Sciatic nerve (tissue), 2 donors: ENCODE data around the gene HSD11B2. TPM values are rescaled to one million over a fixed set of nuclear protein-coding genes. Genes with fewer than 3 reads are reported as not detected.
A peak's percentile ranks its signal among the peaks of the same experiment; 100 is the strongest.

ENCODE experiments used
- ATAC-seq: fragments of 200-7000 bp; cut with Tn5 transposase; one replicate; pipeline ENCODE4 v1.9.1; 2020; ENCODE audit warnings: mild to moderate bottlenecking, moderate library complexity
- DNase-seq: peaks from one replicate; pipeline ENCODE4 v3.0.0-alpha.2; 2020; ENCODE audit warnings: low spot score
- intact Hi-C: fragments of 100-400 bp; cut with DNase I; formaldehyde crosslinking; loops from one replicate; pipeline ENCODE4 v1.14.2; 2022
- total RNA-seq: library from RNA; stranded (reverse); fragmentation: NEBNext Ultra II Directional; extraction: Animal tissue kit (Norgen Biotek cat#: 25700); gene quantifications from one replicate; pipeline ENCODE4 v1.2.1, GENCODE V29; 2021
- donor health status: DM: no; HTN: no; CAD: no.
- donor health status: DM: no; HTN: no; CAD: no.

HSD11B2 gene
- total RNA-seq, 1 donor from 2014 or later, result 0.53 TPM

- DNase-seq (no peak), ATAC-seq (no peak)
- intact Hi-C loops, result loop anchor here (5.0 kb wide), 1 partner anchor 38 kb away; no protein-coding TSS in a partner anchor
These were observed 1.7 kb upstream of the HSD11B2 start for GRCh38 chr16:67429053-67429798.

DNA sequence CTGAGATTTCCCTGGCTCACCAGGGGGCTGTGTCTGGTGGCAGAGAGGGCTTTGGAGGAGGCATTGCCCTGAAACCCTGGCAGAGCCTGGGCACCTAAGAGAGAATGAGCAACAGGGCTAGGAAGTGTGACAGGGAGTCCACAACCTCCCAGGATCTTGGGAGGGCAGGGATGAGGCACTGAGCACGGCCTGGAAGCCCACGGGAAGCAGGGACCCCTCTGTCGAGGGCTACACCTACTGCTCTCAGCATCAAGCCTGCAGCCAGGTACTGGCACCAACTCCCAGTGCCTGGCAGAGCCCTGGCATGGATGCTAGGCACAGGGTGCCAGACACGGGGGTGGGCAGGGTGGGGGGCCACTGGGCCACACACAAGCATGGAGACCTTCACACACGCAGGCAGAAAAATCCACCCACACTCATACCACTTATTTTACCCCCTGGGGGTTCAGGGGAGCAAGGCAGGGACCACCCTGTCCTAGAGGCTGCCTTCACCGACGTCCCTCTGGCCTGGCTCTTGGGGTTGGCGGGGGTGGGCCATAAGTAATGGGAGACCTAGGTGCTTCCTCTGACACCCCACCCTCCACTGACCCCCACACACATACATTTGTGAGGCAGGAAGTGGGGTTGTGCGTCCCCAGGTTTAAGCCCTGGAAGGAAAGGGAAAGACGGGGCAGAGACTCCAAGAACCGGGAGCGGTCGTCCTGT is 970 bp upstream of the HSD11B2 start:
- no peak for DNase-seq
- intact Hi-C loops, result loop anchor here (5.0 kb wide), 1 partner anchor 37 kb away; no protein-coding TSS in a partner anchor
- no peak for ATAC-seq

GRCh38 chr16:67430504-67430976 is 381 bp upstream of the HSD11B2 start:
- intact Hi-C loops, result no loop called here
- ATAC-seq (no peak), DNase-seq (no peak)

- ATAC-seq (no peak), DNase-seq (no peak)
- intact Hi-C loops, result no loop called here
These were observed 1.0 kb downstream of the HSD11B2 start for GRCh38 chr16:67431775-67432505.

DNA sequence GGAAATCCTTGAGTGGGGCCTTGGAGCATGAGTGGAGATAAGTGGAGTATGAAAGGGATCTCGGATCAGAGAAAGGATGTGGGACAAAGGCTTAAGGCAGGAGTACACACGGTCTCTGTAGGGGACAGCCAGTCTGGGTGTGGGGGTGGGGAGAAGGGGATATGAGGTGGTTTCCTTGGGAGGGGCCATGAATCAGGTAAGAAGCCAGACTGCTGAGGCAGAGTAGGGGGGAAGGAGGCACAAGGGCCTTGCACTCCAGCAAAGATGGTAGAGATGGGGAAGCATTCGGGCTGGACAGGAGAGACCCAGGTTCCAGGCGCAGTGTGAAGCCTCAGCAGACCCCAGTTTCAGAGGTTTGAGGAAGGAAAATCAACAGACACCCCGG is 1.6 kb downstream of the HSD11B2 start:
- intact Hi-C loops, result no loop called here
- DNase-seq (no peak), ATAC-seq (no peak)

- ATAC-seq, result no peak
- DNase-seq, result no peak
- intact Hi-C loops, result no loop called here
These were observed 2.3 kb downstream of the HSD11B2 start for GRCh38 chr16:67433131-67433719.

GRCh38 chr16:67435758-67436164 is 4.8 kb downstream of the HSD11B2 start:
- DNase-seq (no peak), ATAC-seq (no peak)
- intact Hi-C loops, result no loop called here

DNA sequence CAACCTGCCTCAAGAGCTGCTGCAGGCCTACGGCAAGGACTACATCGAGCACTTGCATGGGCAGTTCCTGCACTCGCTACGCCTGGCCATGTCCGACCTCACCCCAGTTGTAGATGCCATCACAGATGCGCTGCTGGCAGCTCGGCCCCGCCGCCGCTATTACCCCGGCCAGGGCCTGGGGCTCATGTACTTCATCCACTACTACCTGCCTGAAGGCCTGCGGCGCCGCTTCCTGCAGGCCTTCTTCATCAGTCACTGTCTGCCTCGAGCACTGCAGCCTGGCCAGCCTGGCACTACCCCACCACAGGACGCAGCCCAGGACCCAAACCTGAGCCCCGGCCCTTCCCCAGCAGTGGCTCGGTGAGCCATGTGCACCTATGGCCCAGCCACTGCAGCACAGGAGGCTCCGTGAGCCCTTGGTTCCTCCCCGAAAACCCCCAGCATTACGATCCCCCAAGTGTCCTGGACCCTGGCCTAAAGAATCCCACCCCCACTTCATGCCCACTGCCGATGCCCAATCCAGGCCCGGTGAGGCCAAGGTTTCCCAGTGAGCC is 5.8 kb downstream of the HSD11B2 start:
- ATAC-seq (no peak), DNase-seq (no peak)
- intact Hi-C loops, result no loop called here

- intact Hi-C loops, result no loop called here
- ATAC-seq (no peak), DNase-seq (no peak)
These were observed 6.6 kb downstream of the HSD11B2 start for GRCh38 chr16:67437513-67437912.

- ATAC-seq, result no peak
- intact Hi-C loops, result no loop called here
- DNase-seq, result no peak
These were observed 7.3 kb downstream of the HSD11B2 start for GRCh38 chr16:67438098-67438791.

DNA sequence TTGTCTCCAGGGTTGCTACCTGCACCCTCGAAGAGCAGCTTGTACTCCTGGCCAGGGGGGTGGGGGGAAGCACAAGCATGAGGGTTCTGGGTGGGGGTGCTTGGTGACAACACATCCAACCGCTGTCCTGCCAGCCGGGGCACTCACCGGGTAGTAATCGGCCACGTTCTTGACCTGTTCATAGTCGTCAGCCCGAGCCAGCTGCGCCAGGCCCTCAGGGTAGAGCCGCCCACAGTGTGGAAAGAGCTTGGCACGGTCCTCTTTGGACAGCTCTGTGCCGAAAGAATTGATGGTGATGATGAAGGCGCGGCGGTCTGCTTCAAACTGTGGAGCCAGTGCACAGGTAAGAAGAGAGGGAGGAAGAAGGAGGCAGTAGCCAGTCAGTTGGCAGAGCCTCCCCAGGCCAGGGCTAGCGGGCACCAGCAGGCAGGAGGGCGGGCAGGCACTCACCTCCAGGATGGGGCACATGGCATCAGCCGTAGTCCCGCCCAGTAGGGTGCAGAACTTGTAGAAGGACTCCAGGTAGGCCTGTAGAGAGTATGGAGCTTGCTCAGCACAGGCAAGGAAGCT is 8.0 kb downstream of the HSD11B2 start:
- ATAC-seq (no peak), DNase-seq (no peak)
- intact Hi-C loops, result no loop called here

DNA sequence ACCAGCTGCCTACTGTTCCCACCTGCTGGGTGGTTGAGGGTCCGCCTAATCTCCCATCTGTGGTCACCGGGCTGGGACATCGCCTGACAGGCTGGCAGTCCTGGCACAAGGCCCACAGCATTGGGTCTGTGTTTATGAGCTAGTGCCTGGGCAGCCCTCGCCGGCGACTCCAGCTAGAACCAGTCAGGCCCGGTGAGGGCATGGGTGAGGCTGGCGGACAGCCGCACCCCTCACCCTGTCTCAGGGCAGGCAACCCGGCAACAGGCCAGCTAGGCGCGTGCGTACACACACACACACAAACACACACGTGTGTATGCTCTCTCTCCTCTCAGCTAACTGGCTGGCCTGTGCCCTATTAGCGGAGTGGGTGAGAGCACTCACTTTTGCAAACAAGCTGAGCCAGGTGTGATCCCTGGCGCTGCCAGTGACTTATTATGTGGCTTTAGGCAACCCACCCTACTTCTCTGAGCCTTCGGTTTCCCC is 10.4 kb downstream of the HSD11B2 start:
- intact Hi-C loops, result no loop called here
- DNase-seq (no peak), ATAC-seq (no peak)

DNA sequence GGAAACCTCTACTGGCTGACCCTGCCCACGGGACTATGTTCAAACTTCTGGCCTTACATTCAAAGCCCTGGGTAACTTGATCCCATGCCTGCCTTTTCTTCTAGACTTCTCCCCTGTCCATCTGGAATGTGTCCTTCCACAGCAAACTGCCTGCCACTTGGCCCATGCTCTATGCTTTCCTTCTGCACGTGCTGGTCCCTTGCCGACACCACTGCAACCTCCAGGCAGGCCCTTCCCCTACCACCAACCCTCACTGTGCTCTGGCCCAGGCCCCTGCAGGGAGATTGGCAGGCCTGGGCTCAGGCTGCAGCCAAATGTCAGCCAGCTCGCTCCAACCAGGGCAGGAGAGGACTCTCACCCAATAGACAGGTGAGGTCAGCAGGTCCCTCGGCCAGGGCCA is 11.0 kb downstream of the HSD11B2 start:
- intact Hi-C loops, result no loop called here
- no peak for ATAC-seq
- no peak for DNase-seq

DNA sequence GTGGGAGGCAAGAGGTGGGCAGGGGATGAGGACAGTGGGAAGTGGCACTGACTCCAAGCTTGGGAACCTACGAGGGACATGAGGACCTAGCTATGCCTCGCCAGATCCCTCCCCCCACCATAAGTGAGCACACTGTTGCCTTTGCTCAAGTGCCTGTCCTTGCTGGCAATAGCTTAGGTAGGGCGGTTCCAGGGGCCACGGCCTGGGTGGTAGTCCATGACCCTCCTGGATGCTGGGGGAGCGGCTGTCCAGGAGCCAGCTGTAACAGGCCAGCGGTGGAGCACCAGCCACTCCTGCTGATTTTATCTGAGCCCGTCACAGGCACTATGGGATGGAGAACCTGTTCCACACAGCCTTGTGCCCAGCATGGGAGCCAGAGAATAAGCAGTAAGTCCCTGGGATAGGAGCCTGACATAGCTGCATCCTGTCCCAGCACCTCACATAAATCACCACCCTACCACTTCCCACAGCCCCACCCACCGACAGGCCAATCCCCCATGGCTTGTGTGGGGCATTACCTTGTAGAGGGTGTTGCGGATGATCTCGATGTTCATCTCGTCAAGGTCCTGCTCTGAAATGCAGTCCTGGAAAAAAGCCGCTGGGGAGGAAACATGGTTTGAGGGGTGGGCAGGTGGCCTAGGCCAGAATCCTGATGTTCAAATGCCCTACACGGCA is 11.8 kb downstream of the HSD11B2 start:
- DNase-seq (no peak), ATAC-seq (peak; percentile 23)
- intact Hi-C loops, result no loop called here

DNA sequence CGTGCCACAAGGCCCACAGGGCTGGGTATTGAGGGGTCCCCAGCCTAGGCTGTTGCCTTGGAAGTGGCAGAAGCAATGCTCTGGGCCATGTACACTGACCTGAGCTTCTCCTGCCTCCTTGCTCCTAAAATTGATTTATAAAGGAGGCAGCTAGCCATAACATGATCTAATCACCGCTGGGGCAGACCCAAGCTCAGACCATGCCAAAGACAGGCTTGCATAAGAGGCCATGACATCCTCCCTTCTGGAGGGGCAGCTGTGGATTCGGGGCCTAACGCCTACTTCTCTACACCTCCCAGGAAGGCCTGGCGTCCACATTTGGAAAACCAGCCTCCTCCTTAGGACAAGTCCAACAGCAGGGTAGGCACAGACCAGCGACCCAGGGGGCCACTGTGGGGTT is 12.3 kb downstream of the HSD11B2 start:
- peak; percentile 92 for ATAC-seq

DNA sequence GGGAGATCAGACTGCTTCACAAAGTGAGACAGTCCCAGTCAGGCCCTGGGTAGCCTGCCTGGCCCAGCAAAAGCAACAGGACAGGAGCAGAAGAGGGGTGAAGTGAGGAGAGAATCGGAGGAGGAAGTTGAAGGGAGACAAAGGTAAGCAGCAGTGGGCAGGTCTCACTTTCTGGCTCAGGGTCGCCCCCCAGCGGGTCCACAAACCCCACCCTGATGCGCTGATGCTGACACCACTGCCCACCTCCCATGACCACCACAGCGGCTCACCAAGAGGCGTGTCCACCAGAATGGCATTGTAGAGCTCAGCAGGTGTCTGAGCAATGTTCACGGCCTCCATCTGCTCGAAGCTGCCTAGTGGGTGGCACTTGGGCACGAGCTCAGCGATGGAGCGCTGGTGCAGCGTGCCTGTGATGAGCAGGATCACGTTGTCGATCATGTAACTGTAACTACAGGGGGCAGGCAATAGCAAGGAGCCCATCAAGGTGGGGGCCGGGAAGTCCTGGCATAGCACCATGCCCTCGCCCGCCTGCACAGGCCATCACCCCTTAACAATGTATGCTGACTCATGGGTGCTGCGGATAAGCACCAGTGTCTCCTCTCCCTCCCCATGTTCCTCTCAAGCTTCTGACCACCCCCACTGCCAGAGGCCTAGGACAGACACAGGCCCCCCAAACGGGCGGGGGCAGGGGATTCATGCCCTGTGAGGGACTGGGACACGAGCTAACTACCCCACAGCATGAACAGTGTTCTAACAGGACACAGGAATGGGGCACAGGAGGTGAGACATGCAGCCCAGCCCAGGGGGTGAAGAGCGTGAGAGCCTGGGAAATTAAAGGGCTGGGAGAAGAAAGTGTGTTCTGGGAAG is 13.6 kb downstream of the HSD11B2 start:
- intact Hi-C loops, result no loop called here
- DNase-seq (no peak), ATAC-seq (no peak)

More for the DNA sequence above, 12.3 kb downstream of the HSD11B2 start:
- peak; percentile 74 for DNase-seq
- intact Hi-C loops, result no loop called here

- intact Hi-C loops, result no loop called here
- ATAC-seq (no peak), DNase-seq (no peak)
These were observed 14.2 kb downstream of the HSD11B2 start for GRCh38 chr16:67445126-67445426.
